K562 (cell line): ENCODE results near the gene BAD. TPM values are rescaled to one million over a fixed set of nuclear protein-coding genes. Genes with fewer than 3 reads are reported as not detected.
A peak's percentile ranks its signal among the peaks of the same experiment; 100 is the strongest.

Source experiments
- BCOR ChIP-seq: fragments of 450-650 bp; IDR thresholded peaks from 2 replicates; pipeline ENCODE4 v1.6.1; 2016
- CBFA2T2 ChIP-seq: fragments of 450-650 bp; conservative IDR thresholded peaks from 2 replicates; pipeline ENCODE4 v1.6.1; 2017; ENCODE audit warnings: mild to moderate bottlenecking
- ESRRB ChIP-seq: fragments of 250-450 bp; sonication (Bioruptor Pico); IDR thresholded peaks from 2 replicates; pipeline ENCODE4 v1.5.0; 2020; ENCODE audit warnings: mild to moderate bottlenecking, moderate library complexity, borderline replicate concordance
- GATAD2A ChIP-seq: fragments of 450-650 bp; IDR thresholded peaks from 2 replicates; pipeline ENCODE4 v1.6.1; 2017
- ID3 ChIP-seq, 2 experiments: fragments of 250-450 bp in 1 of 2; fragments of 450-650 bp in 1 of 2; sonication (Bioruptor Pico) in 1 of 2; IDR thresholded peaks; 2 replicates each; pipeline versions ENCODE4 v1.6.1 to v1.8.0; 2016 to 2021; ENCODE audit warnings: mild to moderate bottlenecking in 2 of 2, moderate library complexity in 2 of 2, missing compliant biosample characterization in 1 of 2, missing genetic modification characterization in 1 of 2
- LARP7 ChIP-seq: fragments of 450-650 bp; IDR thresholded peaks from 2 replicates; pipeline ENCODE4 v1.6.1; 2016
- MAFK ChIP-seq: IDR thresholded peaks from 2 replicates; pipeline ENCODE4 v1.6.1; 2011; ENCODE audit warnings: low read length, improper control_type of control experiment
- MIER1 ChIP-seq: fragments of 450-650 bp; IDR thresholded peaks from 2 replicates; pipeline ENCODE4 v1.6.1; 2016; ENCODE audit warnings: antibody characterized with exemption, mild to moderate bottlenecking, low read depth
- MYNN ChIP-seq, 2 experiments: sonication (generic); formaldehyde crosslinking in 1 of 2; IDR thresholded peaks; 2 replicates each; pipeline versions ENCODE4 v1.5.0 to v1.6.1; 2016 to 2020; ENCODE audit warnings: antibody characterized with exemption in 1 of 2, missing genetic modification reagents in 1 of 2
- NCOA6 ChIP-seq: fragments of 450-650 bp; IDR thresholded peaks from 2 replicates; pipeline ENCODE4 v1.6.1; 2017; ENCODE audit warnings: mild to moderate bottlenecking
- NR4A1 ChIP-seq, 2 experiments: fragments of 250-450 bp in 1 of 2; fragments of 450-650 bp in 1 of 2; sonication (Bioruptor Pico) in 1 of 2; IDR thresholded peaks; 2 replicates each; pipeline versions ENCODE4 v1.4.0 to v1.6.1; 2016 to 2020; ENCODE audit warnings: mild to moderate bottlenecking in 2 of 2, missing compliant biosample characterization in 1 of 2, missing genetic modification characterization in 1 of 2, moderate library complexity in 1 of 2
- PTBP1 ChIP-seq: fragments of 200-400 bp; formaldehyde crosslinking; IDR thresholded peaks from 2 replicates; pipeline ENCODE4 v1.6.1; 2017; ENCODE audit warnings: low read depth, low read length
- RCOR1 ChIP-seq, 2 experiments: IDR thresholded peaks; 2 replicates each; pipeline ENCODE4 v1.6.1; 2012; ENCODE audit warnings: low read depth in 2 of 2, low read length in 2 of 2, borderline replicate concordance in 1 of 2, improper control_type of control experiment in 1 of 2
- RREB1 ChIP-seq: fragments of 250-450 bp; sonication (Bioruptor Pico); IDR thresholded peaks from 2 replicates; pipeline ENCODE4 v1.4.0; 2020
- SIX5 ChIP-seq, 2 experiments: IDR thresholded peaks; 2 replicates each; pipeline ENCODE4 v1.6.1; 2011; ENCODE audit warnings: low read length in 2 of 2, borderline replicate concordance in 1 of 2, low read depth in 1 of 2, mild to moderate bottlenecking in 1 of 2, moderate library complexity in 1 of 2; ENCODE audit not compliant: insufficient read depth in 1 of 2
- SLC30A9 ChIP-seq: fragments of 250-450 bp; sonication (Bioruptor Pico); IDR thresholded peaks from 2 replicates; pipeline ENCODE4 v1.8.0; 2022; ENCODE audit warnings: mild to moderate bottlenecking, moderate library complexity
- STAT5B ChIP-seq: fragments of 250-450 bp; sonication (Bioruptor Pico); IDR thresholded peaks from 2 replicates; pipeline ENCODE4 v1.8.0; 2021; ENCODE audit warnings: mild to moderate bottlenecking, inconsistent platforms
- ZFPM2 ChIP-seq: fragments of 250-450 bp; sonication (Bioruptor Pico); IDR thresholded peaks from 2 replicates; pipeline ENCODE4 v1.5.1; 2022; ENCODE audit warnings: mild to moderate bottlenecking
- ZNF79 ChIP-seq: fragments of 250-450 bp; sonication (Bioruptor Pico); IDR thresholded peaks from 2 replicates; pipeline ENCODE4 v1.4.0; 2020; ENCODE audit warnings: low read depth, mild to moderate bottlenecking, moderate library complexity
- polyA plus RNA-seq, 8 experiments: library from polyadenylated mRNA; depleted of rRNA in 4 of 8; stranded (reverse) in 5 of 8; unstranded in 3 of 8; fragments of >200 nt; fragmentation: Nextera tagmentation in 2 of 8; fragmentation: Illumina TruSeq in 1 of 8; extraction: Ambion mirVana in 2 of 8; extraction: Trizol in 1 of 8; gene quantifications; 2 replicates each; pipeline versions ENCODE4 v1.2.1 to v1.2.3, GENCODE V29; 2011 to 2014; ENCODE audit warnings: inconsistent platforms in 1 of 8, missing spikeins in 1 of 8
- total RNA-seq, 7 experiments: library from RNA; depleted of rRNA in 6 of 7; stranded (reverse); fragments of >200 nt in 6 of 7; fragmentation: Illumina TruSeq in 2 of 7; extraction: Trizol in 2 of 7; gene quantifications; 2 replicates each; pipeline versions ENCODE4 v1.2.1 to v1.2.3, GENCODE V29; 2011 to 2021; ENCODE audit warnings: low replicate concordance in 1 of 7
- TF ChIP-seq, protein P1 (sequence below), 2 experiments: fragments of 200-800 bp in 1 of 2; sonication (Bioruptor generic) in 1 of 2; sonication (generic) in 1 of 2; formaldehyde crosslinking in 1 of 2; IDR thresholded peaks in 1 of 2; conservative IDR thresholded peaks in 1 of 2; 2 replicates each; pipeline versions ENCODE4 v1.5.0 to v1.6.1; 2016 to 2020; ENCODE audit warnings: missing compliant biosample characterization in 1 of 2, missing genetic modification characterization in 1 of 2, missing genetic modification reagents in 1 of 2

The BAD gene
- total and polyA plus RNA-seq, 9 of the 15 experiments (the other 6 are each of a cell fraction or from before 2014, with no cell fraction given) = 0.61 to 45.6 (median 11.8) TPM

DNA sequence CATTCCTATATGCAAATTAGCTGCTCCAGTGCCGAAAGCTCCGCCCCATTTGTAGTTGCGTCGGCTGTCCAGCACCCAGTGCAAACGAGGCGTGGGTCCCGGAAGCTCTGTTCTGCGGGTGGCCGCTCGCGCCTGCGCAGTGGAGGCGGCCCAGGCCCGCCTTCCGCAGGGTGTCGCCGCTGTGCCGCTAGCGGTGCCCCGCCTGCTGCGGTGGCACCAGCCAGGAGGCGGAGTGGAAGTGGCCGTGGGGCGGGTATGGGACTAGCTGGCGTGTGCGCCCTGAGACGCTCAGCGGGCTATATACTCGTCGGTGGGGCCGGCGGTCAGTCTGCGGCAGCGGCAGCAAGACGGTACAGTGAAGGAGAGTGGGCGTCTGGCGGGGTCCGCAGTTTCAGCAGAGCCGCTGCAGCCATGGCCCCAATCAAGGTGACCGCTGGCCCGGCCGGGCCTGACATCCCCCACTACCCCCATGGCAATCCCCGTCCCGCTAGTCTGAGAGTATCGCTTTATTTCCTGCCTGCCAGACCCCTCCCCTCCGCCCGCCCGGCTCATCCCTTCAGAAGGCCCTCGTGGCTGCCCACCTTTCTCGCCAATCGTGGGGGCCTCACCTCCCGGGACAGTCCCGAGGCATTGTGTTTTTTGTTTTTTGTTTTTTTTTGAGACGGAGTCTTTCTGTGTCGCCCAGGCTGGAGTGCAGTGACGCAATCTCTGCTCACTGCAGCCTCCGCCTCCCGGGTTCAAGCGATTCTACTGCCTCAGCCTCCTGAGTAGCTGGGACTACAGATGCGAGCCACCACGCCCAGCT, 33.7 kb upstream of the BAD start, which contains the start of gene PRDX5 (continued):
- TF ChIP-seq NR4A1 (CRISPR knock-in tag; IDR thresholded peaks at IDR 0.05) = no peak
- 0 out of 2 replicates have a peak, but pooled peaks have one; percentile 23 for TF ChIP-seq NR4A1 (tag; IDR thresholded peaks at IDR 0.05)
- no peak for TF ChIP-seq NCOA6
- TF ChIP-seq MAFK = no peak
- no peak for TF ChIP-seq CBFA2T2
- TF ChIP-seq BCOR = no peak
- no peak for TF ChIP-seq STAT5B
- TF ChIP-seq SIX5 (IDR thresholded peaks at IDR 0.05; ENCODE audit: borderline replicate concordance in 1 of 2, insufficient read depth in 1 of 2, low read depth in 1 of 2, low read length in 2 of 2) = no peak
- TF ChIP-seq ZNF79 (CRISPR knock-in tag) = no peak
- no peak for TF ChIP-seq ZFPM2
- TF ChIP-seq, protein P1, sequence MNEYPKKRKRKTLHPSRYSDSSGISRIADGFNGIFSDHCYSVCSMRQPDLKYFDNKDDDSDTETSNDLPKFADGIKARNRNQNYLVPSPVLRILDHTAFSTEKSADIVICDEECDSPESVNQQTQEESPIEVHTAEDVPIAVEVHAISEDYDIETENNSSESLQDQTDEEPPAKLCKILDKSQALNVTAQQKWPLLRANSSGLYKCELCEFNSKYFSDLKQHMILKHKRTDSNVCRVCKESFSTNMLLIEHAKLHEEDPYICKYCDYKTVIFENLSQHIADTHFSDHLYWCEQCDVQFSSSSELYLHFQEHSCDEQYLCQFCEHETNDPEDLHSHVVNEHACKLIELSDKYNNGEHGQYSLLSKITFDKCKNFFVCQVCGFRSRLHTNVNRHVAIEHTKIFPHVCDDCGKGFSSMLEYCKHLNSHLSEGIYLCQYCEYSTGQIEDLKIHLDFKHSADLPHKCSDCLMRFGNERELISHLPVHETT (CRISPR knock-in tag; conservative IDR thresholded peaks at IDR 0.05 in 1 of 2, IDR thresholded peaks at IDR 0.05 in 1 of 2) = no peak
- TF ChIP-seq GATAD2A = peak; percentile 8; the same call in 1 of the 2 replicates
- no peak for TF ChIP-seq PTBP1
- peak; percentile 89 for TF ChIP-seq MYNN (IDR thresholded peaks at IDR 0.05)
- no peak for TF ChIP-seq MYNN (CRISPR knock-in tag; IDR thresholded peaks at IDR 0.05)
- peak; percentile 70; the same call in 1 of the 2 replicates for TF ChIP-seq MIER1
- TF ChIP-seq SLC30A9 (CRISPR knock-in tag) = no peak
- 0 out of 2 replicates have a peak, but pooled peaks have one; percentile 86 for TF ChIP-seq LARP7
- TF ChIP-seq RREB1 = no peak
- TF ChIP-seq RCOR1 (IDR thresholded peaks at IDR 0.05; ENCODE audit: borderline replicate concordance in 1 of 2, low read depth in 2 of 2, low read length in 2 of 2) = no peak
- no peak for TF ChIP-seq ID3 (CRISPR knock-in tag; IDR thresholded peaks at IDR 0.05)
- TF ChIP-seq ID3 (tag; IDR thresholded peaks at IDR 0.05) = no peak
- TF ChIP-seq ESRRB (CRISPR knock-in tag) = no peak
